Fibroblast of lung (primary cell): ENCODE measurements around the gene GLIPR2.

Experiments used
- EZH2 ChIP-seq: IDR thresholded peaks from 2 replicates; pipeline ENCODE4 v1.5.1; 2012; ENCODE audit warnings: low read length, control low read depth, mild to moderate bottlenecking; ENCODE audit errors: missing control alignments
- TF ChIP-seq, protein P1 (sequence below), 2 donors: IDR thresholded peaks in 1 of 2; conservative IDR thresholded peaks in 1 of 2; 1 replicate in 1 of 2; 2 replicates in 1 of 2; pipeline ENCODE4 v1.5.1; 2011 to 2012; ENCODE audit warnings: low read length in 2 of 2, control low read depth in 1 of 2, inconsistent platforms in 1 of 2, low read depth in 1 of 2, mild to moderate bottlenecking in 1 of 2

DNA sequence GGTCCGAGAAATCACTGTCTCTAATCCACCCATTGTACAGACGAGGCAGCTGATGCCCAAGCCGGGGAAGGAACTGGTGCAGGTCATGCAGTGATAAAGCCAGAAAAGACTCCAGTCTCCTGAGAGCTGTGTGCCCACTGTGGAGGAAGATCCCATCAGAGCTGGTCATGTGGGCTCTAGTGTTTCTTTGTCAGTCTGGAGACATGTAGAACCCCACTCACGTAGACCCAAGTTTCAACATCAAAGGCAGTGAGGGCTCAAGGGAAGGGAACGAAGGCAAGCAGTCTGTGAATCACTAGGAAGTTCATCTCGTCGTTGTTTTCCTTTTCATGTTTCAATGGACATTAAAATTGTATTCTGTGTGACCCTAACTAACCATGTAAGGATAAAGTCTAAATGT, 14.6 kb upstream of the GLIPR2 start:
- TF ChIP-seq, protein P1, sequence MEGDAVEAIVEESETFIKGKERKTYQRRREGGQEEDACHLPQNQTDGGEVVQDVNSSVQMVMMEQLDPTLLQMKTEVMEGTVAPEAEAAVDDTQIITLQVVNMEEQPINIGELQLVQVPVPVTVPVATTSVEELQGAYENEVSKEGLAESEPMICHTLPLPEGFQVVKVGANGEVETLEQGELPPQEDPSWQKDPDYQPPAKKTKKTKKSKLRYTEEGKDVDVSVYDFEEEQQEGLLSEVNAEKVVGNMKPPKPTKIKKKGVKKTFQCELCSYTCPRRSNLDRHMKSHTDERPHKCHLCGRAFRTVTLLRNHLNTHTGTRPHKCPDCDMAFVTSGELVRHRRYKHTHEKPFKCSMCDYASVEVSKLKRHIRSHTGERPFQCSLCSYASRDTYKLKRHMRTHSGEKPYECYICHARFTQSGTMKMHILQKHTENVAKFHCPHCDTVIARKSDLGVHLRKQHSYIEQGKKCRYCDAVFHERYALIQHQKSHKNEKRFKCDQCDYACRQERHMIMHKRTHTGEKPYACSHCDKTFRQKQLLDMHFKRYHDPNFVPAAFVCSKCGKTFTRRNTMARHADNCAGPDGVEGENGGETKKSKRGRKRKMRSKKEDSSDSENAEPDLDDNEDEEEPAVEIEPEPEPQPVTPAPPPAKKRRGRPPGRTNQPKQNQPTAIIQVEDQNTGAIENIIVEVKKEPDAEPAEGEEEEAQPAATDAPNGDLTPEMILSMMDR (conservative IDR thresholded peaks at IDR 0.05 in 1 of 2, IDR thresholded peaks at IDR 0.05 in 1 of 2; ENCODE audit: low read depth in 1 of 2, low read length in 2 of 2), result no peak
- TF ChIP-seq EZH2, result no peak
